GM12891 (cell line): ENCODE results near the gene EXO1.
"Not testable (repeated sequence)": the region's sequence is repeated elsewhere in the genome, so short reads cannot be mapped to it uniquely, and the experiment has no call there.

Experiments used
- DNase-seq: peaks from one replicate; pipeline ENCODE4 v3.0.0; 2011; ENCODE audit warnings: low spot score; ENCODE audit not compliant: insufficient read length
- FAIRE-seq: peaks from 2 replicates; lab custom pipeline; 2011; peaks lifted over from hg19 to GRCh38; lab: Jason Lieb, UNC
- PAX5 ChIP-seq: IDR thresholded peaks from 2 replicates; pipeline ENCODE4 v1.6.1; 2011; ENCODE audit warnings: low read length, moderate library complexity, mild to moderate bottlenecking; ENCODE audit not compliant: insufficient read depth, severe bottlenecking
- POLR2A ChIP-seq: IDR thresholded peaks from 2 replicates; pipeline ENCODE4 v1.6.1; 2011; ENCODE audit warnings: low read depth, low read length, control low read depth
- POLR2AphosphoS5 ChIP-seq: IDR thresholded peaks from 2 replicates; pipeline ENCODE4 v1.6.1; 2011; ENCODE audit warnings: low read depth, low read length, control low read depth
- POU2F2 ChIP-seq: IDR thresholded peaks from 2 replicates; pipeline ENCODE4 v1.6.1; 2011; ENCODE audit warnings: low read depth, mild to moderate bottlenecking, control low read depth, low read length, moderate library complexity
- SPI1 ChIP-seq: IDR thresholded peaks from 2 replicates; pipeline ENCODE4 v1.6.1; 2011; ENCODE audit warnings: low read depth, low read length, control low read depth
- TAF1 ChIP-seq: IDR thresholded peaks from 2 replicates; pipeline ENCODE4 v1.6.1; 2011; ENCODE audit warnings: low read depth, low read length, control low read depth

Gene EXO1

DNA sequence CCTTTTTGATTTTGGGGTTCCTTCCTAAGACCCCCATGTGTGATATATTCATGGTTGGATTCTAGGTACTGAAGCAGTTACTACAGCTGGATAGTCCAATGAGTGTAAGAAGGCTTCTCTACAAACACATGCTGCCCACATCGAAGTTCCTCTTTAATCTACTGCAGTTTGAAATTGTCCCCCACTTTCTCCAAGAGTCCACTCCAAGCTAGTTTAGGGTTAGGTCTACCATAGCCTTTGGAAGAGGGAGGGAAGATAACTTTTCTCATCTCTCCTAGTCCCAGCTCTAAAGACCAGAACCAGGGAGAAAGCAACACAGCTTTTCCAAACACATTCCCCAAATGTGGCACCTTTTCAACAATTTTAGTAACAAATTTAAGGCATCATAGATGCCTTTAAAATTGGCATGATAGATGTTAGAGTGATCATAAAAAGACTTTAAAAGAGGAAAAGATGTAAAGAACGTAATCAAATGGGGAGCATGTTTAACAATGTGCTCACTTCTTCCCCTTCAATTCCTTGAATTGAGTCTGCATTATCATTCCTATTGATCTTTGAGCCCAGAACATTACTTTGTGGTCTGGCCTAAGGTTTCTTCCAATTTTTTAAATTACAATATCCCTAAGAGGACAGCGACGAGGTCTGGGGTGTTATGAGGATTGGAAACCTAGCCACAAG is 1.0 kb upstream of the EXO1 start:
- no peak for TF ChIP-seq PAX5
- TF ChIP-seq POLR2A = no peak
- no peak for TF ChIP-seq POU2F2
- no peak for TF ChIP-seq TAF1
- no peak for TF ChIP-seq POLR2AphosphoS5
- no peak for TF ChIP-seq SPI1
- no peak for FAIRE-seq
- DNase-seq = no peak

DNA sequence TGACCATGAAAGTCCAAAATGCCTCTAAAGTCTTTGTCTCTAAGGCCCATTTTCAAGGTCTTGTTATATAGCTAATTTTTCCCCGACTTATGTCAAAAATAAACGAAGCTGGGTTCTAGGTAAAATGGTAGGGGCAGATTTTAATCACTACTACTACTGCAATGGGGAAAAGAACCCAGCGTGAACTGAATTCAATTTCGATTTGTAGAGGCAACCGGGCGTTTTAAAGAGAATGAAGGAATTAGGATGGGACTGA is 536 bp upstream of the EXO1 start:
- no peak for DNase-seq

DNA sequence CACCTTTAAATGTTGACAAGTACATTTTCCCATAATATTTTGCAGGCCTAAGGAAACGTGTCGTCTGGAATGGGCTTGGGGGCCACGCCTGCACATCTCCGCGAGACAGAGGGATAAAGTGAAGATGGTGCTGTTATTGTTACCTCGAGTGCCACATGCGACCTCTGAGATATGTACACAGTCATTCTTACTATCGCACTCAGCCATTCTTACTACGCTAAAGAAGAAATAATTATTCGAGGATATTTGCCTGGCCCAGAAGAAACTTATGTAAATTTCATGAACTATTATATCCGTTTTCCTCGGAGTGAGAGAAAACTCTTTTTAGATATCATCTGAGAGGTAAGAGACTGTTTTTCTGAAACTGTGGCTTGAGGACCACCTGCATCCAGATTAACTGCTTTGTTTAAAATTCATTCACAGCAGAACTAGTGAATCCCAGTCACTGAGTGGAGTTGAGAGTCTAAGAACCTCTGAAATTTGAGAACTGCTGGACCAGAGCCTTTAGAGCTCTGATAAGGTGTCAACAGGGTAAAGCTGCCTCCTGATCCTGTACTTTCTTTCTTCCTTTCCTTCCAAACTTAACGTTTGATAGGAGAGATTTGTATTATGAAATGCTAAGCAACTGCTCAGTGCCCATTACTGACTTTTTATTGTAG is 811 bp downstream of the EXO1 start:
- TF ChIP-seq PAX5 = no peak
- no peak for TF ChIP-seq TAF1
- TF ChIP-seq POLR2A = no peak
- no peak for TF ChIP-seq POU2F2
- no peak for TF ChIP-seq SPI1
- no peak for TF ChIP-seq POLR2AphosphoS5
- no peak for DNase-seq
- FAIRE-seq = peak; percentile 33

More for the DNA sequence above, 536 bp upstream of the EXO1 start:
- no peak for TF ChIP-seq SPI1
- TF ChIP-seq POLR2AphosphoS5 = no peak
- TF ChIP-seq POLR2A = no peak
- TF ChIP-seq PAX5 = no peak
- no peak for TF ChIP-seq POU2F2
- TF ChIP-seq TAF1 = no peak
- FAIRE-seq = no peak

DNA sequence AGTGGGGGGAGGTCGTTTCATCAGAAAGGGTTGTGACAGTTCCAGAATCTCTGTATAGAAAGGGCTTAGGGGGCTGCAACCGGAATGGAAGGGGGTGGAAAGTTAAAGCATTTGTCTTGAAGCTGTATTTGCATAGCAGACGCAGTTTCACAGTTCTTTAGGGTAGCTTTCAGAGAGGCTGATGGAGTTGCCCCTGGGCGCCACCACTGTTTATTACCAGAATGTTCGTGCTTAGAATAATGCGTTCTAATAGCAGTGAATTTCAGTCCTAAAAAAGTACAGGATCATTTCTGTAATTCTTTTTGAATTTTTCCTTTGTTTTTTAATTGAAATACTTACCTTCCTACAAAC is 1.3 kb downstream of the EXO1 start:
- DNase-seq (no peak), FAIRE-seq (no peak)
- TF ChIP-seq SPI1 = no peak
- no peak for TF ChIP-seq POLR2A
- no peak for TF ChIP-seq TAF1
- no peak for TF ChIP-seq POLR2AphosphoS5
- no peak for TF ChIP-seq POU2F2
- no peak for TF ChIP-seq PAX5

DNA sequence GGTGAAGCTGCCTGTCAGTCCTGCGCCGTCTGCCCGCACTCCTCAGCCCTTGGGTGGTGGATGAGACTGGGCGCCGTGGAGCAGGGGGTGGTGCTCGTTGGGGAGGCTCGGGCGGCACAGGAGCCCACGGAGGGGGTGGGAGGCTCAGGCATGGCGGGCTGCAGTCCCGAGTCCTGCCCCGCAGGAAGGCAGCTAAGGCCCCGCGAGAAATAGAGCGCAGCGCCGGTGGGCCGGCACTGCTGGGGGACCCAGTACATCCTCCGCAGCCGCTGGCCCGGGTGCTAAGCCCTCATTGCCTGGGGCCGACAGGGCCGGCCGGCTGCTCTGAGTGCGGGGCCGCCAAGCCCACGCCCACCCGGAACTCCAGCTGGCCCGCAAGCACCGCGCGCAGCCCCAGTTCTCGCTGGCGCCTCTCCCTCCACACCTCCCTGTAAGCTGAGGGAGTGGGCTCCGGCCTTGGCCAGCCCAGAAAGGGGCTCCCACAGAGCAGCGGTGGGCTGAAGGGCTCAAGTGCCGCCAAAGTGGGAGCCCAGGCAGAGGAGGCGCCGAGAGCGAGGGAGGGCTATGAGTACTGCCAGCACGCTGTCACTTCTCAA is 7.6 kb downstream of the EXO1 start:
- DNase-seq, FAIRE-seq: not testable (repeated sequence)

DNA sequence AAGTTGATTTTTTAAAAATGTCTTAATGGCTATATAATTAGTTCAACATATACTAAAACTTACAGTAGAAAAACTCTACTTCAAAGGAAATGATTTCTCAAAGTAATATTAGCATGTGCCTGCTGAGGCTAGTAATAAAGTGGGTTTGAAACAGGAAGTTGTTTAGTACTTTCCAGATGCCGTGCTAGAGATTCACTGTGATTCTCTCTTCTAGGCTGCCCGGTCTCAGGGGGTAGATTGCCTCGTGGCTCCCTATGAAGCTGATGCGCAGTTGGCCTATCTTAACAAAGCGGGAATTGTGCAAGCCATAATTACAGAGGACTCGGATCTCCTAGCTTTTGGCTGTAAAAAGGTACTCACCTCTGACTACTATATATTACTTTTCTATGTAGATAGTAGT is 9.1 kb downstream of the EXO1 start:
- TF ChIP-seq POLR2AphosphoS5 = no peak
- no peak for TF ChIP-seq POLR2A
- no peak for TF ChIP-seq PAX5
- TF ChIP-seq TAF1 = no peak
- TF ChIP-seq POU2F2 = no peak
- TF ChIP-seq SPI1 = no peak
- FAIRE-seq (no peak), DNase-seq (no peak)

DNA sequence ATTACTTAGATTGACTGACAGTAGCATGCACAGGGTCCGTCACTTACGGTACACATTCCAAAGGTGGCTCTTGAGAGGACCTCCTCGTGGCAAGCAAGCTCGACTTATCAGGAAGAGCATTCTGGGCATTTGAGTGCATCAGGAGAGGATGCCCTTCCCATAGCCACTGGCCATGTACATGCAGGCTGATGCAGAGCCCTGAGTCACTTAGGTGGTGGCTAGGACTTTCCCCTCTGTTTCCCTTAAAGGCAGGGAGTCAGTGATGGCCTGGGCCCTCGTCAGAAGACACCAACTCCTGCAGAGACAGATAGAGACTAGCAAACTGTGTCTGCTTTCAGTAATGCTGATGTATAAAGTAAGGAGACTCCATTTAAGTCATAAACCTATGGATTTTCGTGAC is 12.9 kb downstream of the EXO1 start:
- DNase-seq (no peak), FAIRE-seq (no peak)
- TF ChIP-seq SPI1 (no peak), POLR2A (no peak), PAX5 (no peak), POLR2AphosphoS5 (no peak), POU2F2 (no peak), TAF1 (no peak)

DNA sequence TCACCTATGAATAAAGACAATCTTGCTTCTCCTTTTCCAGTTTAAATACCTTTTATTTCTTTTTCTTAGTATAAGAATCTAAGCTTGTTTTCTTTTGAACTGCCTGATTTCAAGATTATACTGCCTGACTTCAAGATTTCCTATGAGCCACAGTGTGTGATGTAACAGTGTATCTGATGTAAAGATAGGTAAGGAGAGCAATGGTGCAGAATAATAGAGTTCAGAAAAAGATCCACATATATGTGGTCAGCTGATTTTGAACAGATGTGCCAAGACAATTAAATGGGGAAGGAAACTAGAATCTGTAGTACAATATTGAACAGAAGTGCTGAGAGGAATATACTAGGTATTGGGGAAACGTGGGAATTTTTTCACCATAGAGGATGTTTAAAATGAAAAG is 21.0 kb downstream of the EXO1 start:
- no peak for FAIRE-seq
- TF ChIP-seq POLR2AphosphoS5 = no peak
- TF ChIP-seq POLR2A = no peak
- TF ChIP-seq TAF1 = no peak
- no peak for TF ChIP-seq SPI1
- no peak for TF ChIP-seq POU2F2
- no peak for TF ChIP-seq PAX5
- no peak for DNase-seq

DNA sequence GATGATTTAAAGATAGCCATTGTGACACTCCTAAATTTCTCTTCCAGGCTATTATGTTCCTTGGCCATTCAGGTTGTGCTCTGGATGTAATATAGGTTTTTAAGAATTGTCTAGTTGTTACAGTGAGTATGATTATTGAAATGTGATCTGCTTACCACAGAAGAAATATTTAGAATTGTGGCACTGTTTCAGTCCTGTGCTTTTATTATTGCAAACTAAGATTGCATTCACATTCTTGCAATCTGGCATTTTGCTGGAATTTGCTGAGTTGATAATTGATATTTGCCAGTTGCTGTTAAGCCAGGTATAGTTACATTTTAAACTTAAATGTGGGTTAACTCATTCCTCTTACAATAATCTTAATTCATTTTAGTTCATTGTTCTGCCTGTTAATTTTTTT is 22.3 kb downstream of the EXO1 start:
- DNase-seq (no peak), FAIRE-seq (no peak)
- TF ChIP-seq PAX5 (no peak), POU2F2 (no peak), POLR2A (no peak), TAF1 (no peak), POLR2AphosphoS5 (no peak), SPI1 (no peak)

DNA sequence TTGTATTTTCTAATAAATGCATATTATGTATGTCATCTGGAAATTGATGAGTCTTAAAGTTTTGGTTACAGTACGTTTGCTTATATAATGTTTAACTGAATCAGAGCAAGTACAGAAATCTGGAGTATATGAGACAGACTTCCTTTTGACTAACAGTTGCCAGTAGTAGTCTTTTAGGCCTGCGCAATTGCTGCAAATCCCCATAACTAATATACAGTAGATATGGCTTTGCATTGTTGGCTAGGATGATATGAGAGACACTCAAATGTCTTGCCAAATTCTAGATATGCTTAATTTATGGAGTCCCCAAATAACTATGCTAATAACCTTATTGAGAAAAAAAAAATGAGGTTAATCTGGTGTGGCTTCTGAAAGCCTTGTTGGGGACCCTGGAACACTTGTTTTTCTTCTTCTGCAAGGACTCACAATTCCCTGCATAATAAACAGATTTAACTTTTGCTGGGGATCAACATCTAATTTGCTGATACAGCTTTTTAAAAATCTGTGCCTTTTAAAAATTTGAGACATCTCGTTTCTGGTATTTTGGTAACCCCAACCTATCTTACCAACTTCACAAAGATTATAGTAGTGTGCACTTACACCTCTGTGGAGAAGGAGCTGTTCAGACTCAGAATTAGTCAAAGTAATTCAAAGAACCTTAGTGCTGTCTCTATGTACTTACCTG is 22.9 kb downstream of the EXO1 start:
- FAIRE-seq = no peak

More for the DNA sequence above, 22.9 kb downstream of the EXO1 start:
- TF ChIP-seq SPI1 = no peak
- DNase-seq = no peak
